ENCODE results near the gene EVA1C. TPM values are rescaled to one million over a fixed set of nuclear protein-coding genes. Genes with fewer than 3 reads are reported as not detected.
"Not testable (repeated sequence)": the region's sequence is repeated elsewhere in the genome, so short reads cannot be mapped to it uniquely, and the experiment has no call there.

The EVA1C gene
- total RNA-seq, 1 experiment from 2014 or later: 29.3 TPM

DNA sequence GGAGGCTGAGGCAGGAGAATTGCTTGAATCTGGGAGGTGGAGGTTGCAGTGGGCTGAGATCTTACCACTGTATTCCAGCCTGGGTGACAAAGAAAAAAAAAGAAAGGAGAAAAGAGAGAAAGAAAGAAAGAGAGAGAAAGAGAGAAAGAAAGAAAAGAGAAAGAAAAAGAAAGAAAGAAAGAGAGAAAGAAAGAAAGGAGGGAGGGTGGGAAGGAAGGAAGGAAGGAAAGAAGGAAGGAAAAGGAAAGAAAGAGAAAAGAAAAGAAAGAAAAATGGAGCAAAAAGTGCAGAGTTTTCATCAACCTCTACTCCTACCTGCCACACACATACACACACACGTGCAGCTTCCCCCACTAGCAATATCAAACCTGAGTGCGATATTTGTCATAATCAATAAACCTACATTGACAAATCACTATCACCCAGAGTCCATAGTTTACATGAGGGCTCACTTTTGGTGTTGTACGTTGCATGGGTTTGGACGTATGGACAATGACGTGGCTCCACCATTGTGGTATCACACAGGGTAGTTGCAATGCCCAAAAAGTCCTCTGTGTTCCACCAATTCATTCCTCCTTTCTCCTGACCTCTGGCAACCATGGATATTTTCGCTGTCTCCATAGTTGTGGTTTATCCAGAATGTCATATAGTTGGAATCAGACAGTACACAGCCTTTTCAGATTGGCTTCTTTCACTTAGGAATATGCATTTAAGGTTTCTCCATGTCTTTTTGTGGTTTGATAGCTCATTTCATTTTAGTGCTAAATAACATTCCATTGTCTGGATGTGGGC is 36.5 kb downstream of the EVA1C start:
- POLR2A ChIA-PET: no interaction called here
- CTCF ChIA-PET: no interaction called here

DNA sequence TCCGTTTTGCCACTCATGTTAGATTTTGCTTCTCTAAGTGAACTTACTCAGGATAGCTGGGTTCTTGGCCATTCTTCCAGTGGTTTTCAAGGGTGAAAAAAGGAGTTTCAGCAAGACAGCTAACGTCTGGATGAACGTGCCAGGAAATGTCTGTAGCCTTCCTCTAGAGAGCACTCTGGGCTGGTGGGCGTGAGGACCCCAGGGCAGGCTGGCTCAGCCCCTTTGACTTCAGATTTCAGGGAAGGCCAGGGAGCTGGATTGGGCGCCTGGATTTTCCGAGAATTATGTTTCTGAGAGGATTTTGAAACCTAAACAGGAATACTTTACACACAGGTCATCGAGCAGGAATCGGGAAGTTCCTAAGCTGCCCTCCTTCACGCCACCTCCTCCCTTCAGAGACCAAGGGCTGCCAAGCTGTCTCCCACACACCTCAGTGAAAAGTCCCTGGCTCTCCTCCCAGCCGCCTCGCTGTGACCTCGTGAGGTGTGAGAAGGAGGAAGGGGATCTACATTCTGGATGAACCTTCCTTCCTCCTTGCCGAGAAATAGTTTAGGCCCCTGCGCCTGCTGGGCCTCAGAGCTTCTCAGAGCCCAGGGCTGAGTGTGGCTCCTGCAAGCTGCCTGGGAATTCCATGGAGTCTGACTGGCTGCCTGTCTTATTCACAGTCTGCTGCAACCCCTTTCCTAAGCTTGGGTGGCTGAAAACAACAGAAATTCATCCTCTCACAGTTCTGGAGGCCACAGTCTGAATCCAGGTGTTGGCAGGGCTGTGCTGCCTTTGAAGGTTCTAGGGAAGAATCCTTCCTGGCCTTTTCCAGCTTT is 38.6 kb downstream of the EVA1C start:
- DNase-seq (ENCODE audit: low read depth, low spot score); H3K9me2 ChIP-seq (ENCODE audit: insufficient read depth); CTCF ChIA-PET; H3K4me2 ChIP-seq (ENCODE audit: low read length); H3K27ac ChIP-seq (ENCODE audit: low read depth, low read length); H3K4me3 ChIP-seq (replicated peaks in 1 of 2; ENCODE audit: low read depth in 1 of 2, low read length in 2 of 2); RAD21 ChIA-PET (ENCODE audit: low non-redundant PET in 1 of 2, low total read pairs in 2 of 2, uncharacterized antibody in 2 of 2, unreplicated experiment in 2 of 2); H3K9me3 ChIP-seq (ENCODE audit: control insufficient read depth in 1 of 2, insufficient read depth in 1 of 2, low read depth in 1 of 2, low read length in 2 of 2); H2AFZ ChIP-seq (ENCODE audit: low read depth, low read length, poor library complexity, severe bottlenecking); H3K9ac ChIP-seq (ENCODE audit: low read length); POLR2A ChIA-PET; ATAC-seq; H3K27me3 ChIP-seq (ENCODE audit: insufficient read depth, low read length); intact Hi-C loops (cut with micrococcal nuclease); H4K20me1 ChIP-seq (ENCODE audit: insufficient read depth); BruUV-seq (replicated peaks): not testable (repeated sequence)
- Histone ChIP-seq H3K79me2 (ENCODE audit: insufficient read depth, low read length) (peaks cover 40% of the 10 kb centered on the region), H3K36me3 (ENCODE audit: control insufficient read depth in 1 of 2, insufficient read depth in 2 of 2, low read length in 2 of 2) (peaks cover 0 to 14% of the 10 kb centered on the region in 2 experiments; a peak in 2 of 4 replicates), H3K4me1 (ENCODE audit: control insufficient read depth in 1 of 2, insufficient read depth in 2 of 2, low read length in 2 of 2) (peaks cover 22 to 33% of the 10 kb centered on the region in 2 experiments)

More for the DNA sequence above, 36.5 kb downstream of the EVA1C start:
- peaks cover 0 to 2% of the 10 kb centered on the region in 2 experiments; a peak in 1 of 4 replicates for H3K36me3 ChIP-seq (ENCODE audit: control insufficient read depth in 1 of 2, insufficient read depth in 2 of 2, low read length in 2 of 2)
- H2AFZ ChIP-seq (ENCODE audit: low read depth, low read length, poor library complexity, severe bottlenecking): no peak overlapping the region
- 0 out of 2 replicates have a peak overlapping the region, but pooled peaks have one; percentile 1 for H3K4me2 ChIP-seq (ENCODE audit: low read length)
- H4K20me1 ChIP-seq (ENCODE audit: insufficient read depth): no peaks in the 10 kb centered on the region
- ATAC-seq: no peak
- RAD21 ChIA-PET (ENCODE audit: low non-redundant PET in 1 of 2, low total read pairs in 2 of 2, uncharacterized antibody in 2 of 2, unreplicated experiment in 2 of 2): no interaction called here
- no peak for TF ChIP-seq ZFX (IDR thresholded peaks at IDR 0.05)
- TF ChIP-seq FOSL1 (IDR thresholded peaks at IDR 0.05; ENCODE audit: low read depth): no peak
- TF ChIP-seq TCF7L2 (IDR thresholded peaks at IDR 0.05; ENCODE audit: borderline replicate concordance, extremely low read depth, insufficient read depth, insufficient read length): no peak
- TF ChIP-seq, protein P1, sequence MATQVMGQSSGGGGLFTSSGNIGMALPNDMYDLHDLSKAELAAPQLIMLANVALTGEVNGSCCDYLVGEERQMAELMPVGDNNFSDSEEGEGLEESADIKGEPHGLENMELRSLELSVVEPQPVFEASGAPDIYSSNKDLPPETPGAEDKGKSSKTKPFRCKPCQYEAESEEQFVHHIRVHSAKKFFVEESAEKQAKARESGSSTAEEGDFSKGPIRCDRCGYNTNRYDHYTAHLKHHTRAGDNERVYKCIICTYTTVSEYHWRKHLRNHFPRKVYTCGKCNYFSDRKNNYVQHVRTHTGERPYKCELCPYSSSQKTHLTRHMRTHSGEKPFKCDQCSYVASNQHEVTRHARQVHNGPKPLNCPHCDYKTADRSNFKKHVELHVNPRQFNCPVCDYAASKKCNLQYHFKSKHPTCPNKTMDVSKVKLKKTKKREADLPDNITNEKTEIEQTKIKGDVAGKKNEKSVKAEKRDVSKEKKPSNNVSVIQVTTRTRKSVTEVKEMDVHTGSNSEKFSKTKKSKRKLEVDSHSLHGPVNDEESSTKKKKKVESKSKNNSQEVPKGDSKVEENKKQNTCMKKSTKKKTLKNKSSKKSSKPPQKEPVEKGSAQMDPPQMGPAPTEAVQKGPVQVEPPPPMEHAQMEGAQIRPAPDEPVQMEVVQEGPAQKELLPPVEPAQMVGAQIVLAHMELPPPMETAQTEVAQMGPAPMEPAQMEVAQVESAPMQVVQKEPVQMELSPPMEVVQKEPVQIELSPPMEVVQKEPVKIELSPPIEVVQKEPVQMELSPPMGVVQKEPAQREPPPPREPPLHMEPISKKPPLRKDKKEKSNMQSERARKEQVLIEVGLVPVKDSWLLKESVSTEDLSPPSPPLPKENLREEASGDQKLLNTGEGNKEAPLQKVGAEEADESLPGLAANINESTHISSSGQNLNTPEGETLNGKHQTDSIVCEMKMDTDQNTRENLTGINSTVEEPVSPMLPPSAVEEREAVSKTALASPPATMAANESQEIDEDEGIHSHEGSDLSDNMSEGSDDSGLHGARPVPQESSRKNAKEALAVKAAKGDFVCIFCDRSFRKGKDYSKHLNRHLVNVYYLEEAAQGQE (IDR thresholded peaks at IDR 0.05; ENCODE audit: low read depth): no peak
- no peak for TF ChIP-seq SIN3A (IDR thresholded peaks at IDR 0.05; ENCODE audit: low read depth)
- no peak for TF ChIP-seq YY1 (IDR thresholded peaks at IDR 0.05; ENCODE audit: extremely low read depth, insufficient replicate concordance, low read depth, low read length)
- H3K27me3 ChIP-seq (ENCODE audit: insufficient read depth, low read length): no peaks in the 10 kb centered on the region
- no peak overlapping the region for H3K4me3 ChIP-seq (replicated peaks in 1 of 2; ENCODE audit: low read depth in 1 of 2, low read length in 2 of 2)
- intact Hi-C loops (cut with micrococcal nuclease): no loop called here
- H3K9me2 ChIP-seq (ENCODE audit: insufficient read depth): no peaks in the 10 kb centered on the region
- no peaks in the 10 kb centered on the region for H3K9me3 ChIP-seq (ENCODE audit: control insufficient read depth in 1 of 2, insufficient read depth in 1 of 2, low read depth in 1 of 2, low read length in 2 of 2)
- no TSS peak for BruUV-seq (replicated peaks)
- no peak overlapping the region for H3K27ac ChIP-seq (ENCODE audit: low read depth, low read length)
- H3K79me2 ChIP-seq (ENCODE audit: insufficient read depth, low read length): peaks cover 32% of the 10 kb centered on the region
- peaks cover 8 to 17% of the 10 kb centered on the region in 2 experiments; a peak in 3 of 4 replicates for H3K4me1 ChIP-seq (ENCODE audit: control insufficient read depth in 1 of 2, insufficient read depth in 2 of 2, low read length in 2 of 2)
- no peak overlapping the region for H3K9ac ChIP-seq (ENCODE audit: low read length)
- DNase-seq (ENCODE audit: low read depth, low spot score): no peak

DNA sequence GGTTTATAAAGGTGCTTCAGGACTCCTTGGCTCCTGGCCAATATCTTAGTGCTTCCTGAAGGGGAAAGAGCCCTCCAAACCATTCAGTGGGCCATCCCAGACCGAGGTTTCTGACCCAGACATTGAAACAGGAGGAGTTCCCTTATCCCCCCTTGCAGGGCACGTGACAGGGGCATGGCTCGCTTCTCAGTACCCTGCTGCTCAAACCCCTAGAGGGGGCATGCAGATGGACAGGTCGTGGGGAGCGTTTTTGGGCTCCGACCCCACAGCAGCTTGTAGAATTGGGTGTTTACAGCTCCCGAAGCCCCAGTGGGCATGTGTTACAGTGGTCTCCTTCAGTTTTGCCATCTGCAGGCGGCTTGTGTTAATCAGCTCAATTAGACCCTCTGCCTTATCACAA is 39.7 kb downstream of the EVA1C start:
- H3K9me3 ChIP-seq (ENCODE audit: control insufficient read depth in 1 of 2, insufficient read depth in 1 of 2, low read depth in 1 of 2, low read length in 2 of 2); ATAC-seq; intact Hi-C loops (cut with micrococcal nuclease); DNase-seq (ENCODE audit: low read depth, low spot score); H3K4me3 ChIP-seq (replicated peaks in 1 of 2; ENCODE audit: low read depth in 1 of 2, low read length in 2 of 2); POLR2A ChIA-PET; H3K4me2 ChIP-seq (ENCODE audit: low read length); H3K9ac ChIP-seq (ENCODE audit: low read length); H3K27ac ChIP-seq (ENCODE audit: low read depth, low read length); RAD21 ChIA-PET (ENCODE audit: low non-redundant PET in 1 of 2, low total read pairs in 2 of 2, uncharacterized antibody in 2 of 2, unreplicated experiment in 2 of 2); H2AFZ ChIP-seq (ENCODE audit: low read depth, low read length, poor library complexity, severe bottlenecking); BruUV-seq (replicated peaks); H4K20me1 ChIP-seq (ENCODE audit: insufficient read depth); H3K27me3 ChIP-seq (ENCODE audit: insufficient read depth, low read length); H3K9me2 ChIP-seq (ENCODE audit: insufficient read depth); CTCF ChIA-PET: not testable (repeated sequence)
- Histone ChIP-seq H3K79me2 (ENCODE audit: insufficient read depth, low read length) (peaks cover 51% of the 10 kb centered on the region), H3K36me3 (ENCODE audit: control insufficient read depth in 1 of 2, insufficient read depth in 2 of 2, low read length in 2 of 2) (peaks cover 0 to 14% of the 10 kb centered on the region in 2 experiments; a peak in 2 of 4 replicates), H3K4me1 (ENCODE audit: control insufficient read depth in 1 of 2, insufficient read depth in 2 of 2, low read length in 2 of 2) (peaks cover 32 to 44% of the 10 kb centered on the region in 2 experiments)

Measured in HCT116 (cell line).